ENCODE data around the gene SAMD8.

Gene SAMD8

DNA sequence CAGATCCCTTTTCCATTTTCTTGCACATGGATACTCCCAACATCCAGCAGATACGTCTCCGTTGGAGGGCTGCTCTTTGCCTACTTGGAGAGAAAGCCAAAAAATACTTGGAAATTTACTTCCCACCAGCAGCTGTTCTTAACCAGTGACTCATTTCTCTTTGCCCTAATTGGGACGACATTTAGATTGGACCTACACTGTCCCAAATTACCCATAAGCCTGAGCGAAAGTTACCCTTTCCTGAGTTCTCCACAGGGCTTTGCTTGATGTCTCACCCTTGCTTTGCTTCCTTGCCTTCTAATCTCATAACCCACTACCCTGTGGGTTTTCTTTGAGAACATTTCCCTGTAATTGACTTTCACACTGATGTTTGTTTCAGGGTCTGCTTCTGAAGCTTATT lies 48.1 kb downstream of the SAMD8 start:
- no peak overlapping the region for H3K4me3 Mint-ChIP-seq
- TF ChIP-seq, protein P1, sequence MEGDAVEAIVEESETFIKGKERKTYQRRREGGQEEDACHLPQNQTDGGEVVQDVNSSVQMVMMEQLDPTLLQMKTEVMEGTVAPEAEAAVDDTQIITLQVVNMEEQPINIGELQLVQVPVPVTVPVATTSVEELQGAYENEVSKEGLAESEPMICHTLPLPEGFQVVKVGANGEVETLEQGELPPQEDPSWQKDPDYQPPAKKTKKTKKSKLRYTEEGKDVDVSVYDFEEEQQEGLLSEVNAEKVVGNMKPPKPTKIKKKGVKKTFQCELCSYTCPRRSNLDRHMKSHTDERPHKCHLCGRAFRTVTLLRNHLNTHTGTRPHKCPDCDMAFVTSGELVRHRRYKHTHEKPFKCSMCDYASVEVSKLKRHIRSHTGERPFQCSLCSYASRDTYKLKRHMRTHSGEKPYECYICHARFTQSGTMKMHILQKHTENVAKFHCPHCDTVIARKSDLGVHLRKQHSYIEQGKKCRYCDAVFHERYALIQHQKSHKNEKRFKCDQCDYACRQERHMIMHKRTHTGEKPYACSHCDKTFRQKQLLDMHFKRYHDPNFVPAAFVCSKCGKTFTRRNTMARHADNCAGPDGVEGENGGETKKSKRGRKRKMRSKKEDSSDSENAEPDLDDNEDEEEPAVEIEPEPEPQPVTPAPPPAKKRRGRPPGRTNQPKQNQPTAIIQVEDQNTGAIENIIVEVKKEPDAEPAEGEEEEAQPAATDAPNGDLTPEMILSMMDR (IDR thresholded peaks at IDR 0.05): no peak
- H3K27ac Mint-ChIP-seq: no peak overlapping the region
- peaks cover 7% of the 10 kb centered on the region for H3K4me1 Mint-ChIP-seq
- H3K9me3 Mint-ChIP-seq: no peaks in the 10 kb centered on the region
- no peak for DNase-seq
- peaks cover 24% of the 10 kb centered on the region for H3K36me3 Mint-ChIP-seq (ENCODE audit: low read depth)
- H3K27me3 Mint-ChIP-seq (ENCODE audit: low read depth, poor library complexity): no peaks in the 10 kb centered on the region

DNA sequence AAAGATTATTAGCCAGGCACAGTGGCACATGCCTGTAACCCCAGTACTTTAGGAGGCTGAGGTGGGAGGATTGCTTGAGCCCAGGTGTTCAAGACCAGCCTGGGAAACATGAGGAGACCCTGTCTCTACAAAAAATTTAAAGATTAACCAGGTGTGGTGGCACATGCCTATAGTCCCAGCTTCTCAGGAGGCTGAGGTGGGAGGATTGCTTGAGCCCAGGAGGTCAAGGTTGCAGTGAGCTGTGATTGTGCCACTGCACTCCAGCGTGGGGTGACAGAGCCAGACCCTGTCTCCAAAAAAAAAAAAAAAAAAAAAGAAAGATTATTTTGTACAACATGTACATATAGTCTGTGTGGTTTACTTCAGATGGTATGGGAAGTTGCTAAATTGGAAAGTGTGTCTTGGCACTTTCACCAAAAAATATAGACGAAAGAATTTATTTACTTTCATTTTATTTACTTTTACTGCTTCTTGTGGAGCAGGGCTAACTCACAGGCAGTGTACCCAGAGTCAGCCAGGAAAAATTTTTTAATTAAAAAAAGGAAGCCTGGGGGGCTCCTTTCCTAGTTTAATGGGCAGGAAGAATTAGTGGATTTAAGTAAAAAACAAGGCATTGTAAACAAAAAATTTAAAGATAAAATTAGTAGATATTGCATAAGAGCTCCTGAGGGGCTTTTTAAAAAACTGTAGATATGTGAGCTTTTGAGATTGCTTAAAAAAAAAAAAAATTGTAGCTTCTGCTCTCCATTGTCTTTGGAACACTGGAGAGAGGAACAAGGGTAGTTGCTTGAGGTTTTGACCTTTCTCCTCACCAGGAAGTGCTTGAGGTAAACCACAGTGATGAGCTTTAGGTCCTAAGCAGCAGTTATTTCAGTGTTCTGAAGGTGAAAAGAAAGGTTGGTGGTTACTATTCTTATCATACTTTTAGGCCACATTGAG lies 54.5 kb downstream of the SAMD8 start:
- H3K27me3 Mint-ChIP-seq (ENCODE audit: low read depth, poor library complexity): no peaks in the 10 kb centered on the region
- peaks cover 7% of the 10 kb centered on the region for H3K4me1 Mint-ChIP-seq
- H3K4me3 Mint-ChIP-seq: no peak overlapping the region
- TF ChIP-seq, protein P1 (IDR thresholded peaks at IDR 0.05): no peak
- no peak overlapping the region for H3K27ac Mint-ChIP-seq
- no peak for DNase-seq
- peaks cover 47% of the 10 kb centered on the region for H3K36me3 Mint-ChIP-seq (ENCODE audit: low read depth)
- H3K9me3 Mint-ChIP-seq: no peaks in the 10 kb centered on the region

DNA sequence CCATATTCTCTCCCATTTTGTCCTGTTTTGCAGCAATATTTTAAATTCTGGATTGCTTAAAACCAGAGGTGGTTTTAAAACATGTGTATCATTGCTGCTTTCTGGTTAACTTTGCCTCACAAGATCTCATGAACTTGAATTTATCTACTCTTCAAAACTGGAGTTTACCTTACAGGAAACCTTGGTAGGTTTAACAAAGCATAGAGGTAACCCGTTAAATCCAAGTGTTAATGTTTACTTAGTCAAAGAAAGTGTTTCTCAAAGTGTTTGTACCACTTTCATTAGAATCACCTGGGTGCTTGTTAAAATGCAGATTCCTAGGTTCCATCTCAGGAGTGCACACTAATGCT lies 55.1 kb downstream of the SAMD8 start:
- Mint-ChIP-seq H3K36me3 (ENCODE audit: low read depth) (peaks cover 42% of the 10 kb centered on the region), H3K4me1 (peaks cover 7% of the 10 kb centered on the region), H3K4me3 (no peak overlapping the region), H3K9me3 (no peaks in the 10 kb centered on the region), H3K27me3 (ENCODE audit: low read depth, poor library complexity) (no peaks in the 10 kb centered on the region), H3K27ac (no peak overlapping the region)
- TF ChIP-seq, protein P1 (IDR thresholded peaks at IDR 0.05): no peak
- no peak for DNase-seq

DNA sequence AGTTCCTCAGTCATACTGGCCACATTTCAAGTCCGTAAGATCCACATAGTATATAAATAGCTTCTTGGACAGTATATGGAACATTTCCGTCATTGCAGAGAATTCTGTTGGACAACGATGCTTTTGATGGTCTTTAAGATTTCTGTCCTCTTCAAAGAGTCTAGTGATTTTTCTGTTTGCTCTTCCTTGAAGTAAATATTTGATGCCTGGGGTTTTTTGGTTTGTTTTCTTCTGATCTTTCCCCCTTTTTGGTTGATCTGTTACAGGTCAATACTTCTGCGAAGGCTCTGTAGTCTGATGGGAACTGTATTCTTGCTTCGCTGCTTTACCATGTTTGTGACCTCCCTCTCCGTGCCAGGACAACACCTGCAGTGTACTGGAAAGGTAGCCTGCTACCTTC lies 56.8 kb downstream of the SAMD8 start:
- Mint-ChIP-seq H3K36me3 (ENCODE audit: low read depth) (peaks cover 48% of the 10 kb centered on the region), H3K4me3 (no peak overlapping the region), H3K27ac (no peak overlapping the region), H3K9me3 (no peaks in the 10 kb centered on the region), H3K27me3 (ENCODE audit: low read depth, poor library complexity) (no peaks in the 10 kb centered on the region), H3K4me1 (peaks cover 6% of the 10 kb centered on the region)
- DNase-seq: no peak
- TF ChIP-seq, protein P1 (IDR thresholded peaks at IDR 0.05): no peak

DNA sequence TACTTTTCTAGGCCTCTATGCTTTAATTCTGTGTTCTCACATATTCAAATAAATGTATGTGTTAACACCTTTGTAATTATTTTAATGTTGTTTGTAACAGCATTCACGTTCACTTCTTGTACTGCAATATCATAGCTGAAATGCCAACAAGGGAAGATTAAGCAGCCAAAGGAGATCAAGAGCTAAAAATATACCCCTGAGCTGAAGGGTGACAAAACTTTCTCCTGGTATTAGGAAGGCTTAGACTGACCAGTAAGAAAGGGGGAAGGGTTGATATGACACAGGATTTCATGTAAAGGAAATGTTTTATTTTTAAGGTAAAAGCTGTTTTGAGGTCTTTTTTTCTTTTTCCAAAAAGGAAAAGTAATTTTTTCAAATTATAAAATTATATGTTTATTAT lies 58.8 kb downstream of the SAMD8 start:
- no peak for DNase-seq
- no peaks in the 10 kb centered on the region for H3K4me1 Mint-ChIP-seq
- H3K36me3 Mint-ChIP-seq (ENCODE audit: low read depth): peaks cover 53% of the 10 kb centered on the region
- H3K9me3 Mint-ChIP-seq: no peaks in the 10 kb centered on the region
- no peaks in the 10 kb centered on the region for H3K27me3 Mint-ChIP-seq (ENCODE audit: low read depth, poor library complexity)
- TF ChIP-seq, protein P1 (IDR thresholded peaks at IDR 0.05): no peak
- no peak overlapping the region for H3K27ac Mint-ChIP-seq
- H3K4me3 Mint-ChIP-seq: no peak overlapping the region

DNA sequence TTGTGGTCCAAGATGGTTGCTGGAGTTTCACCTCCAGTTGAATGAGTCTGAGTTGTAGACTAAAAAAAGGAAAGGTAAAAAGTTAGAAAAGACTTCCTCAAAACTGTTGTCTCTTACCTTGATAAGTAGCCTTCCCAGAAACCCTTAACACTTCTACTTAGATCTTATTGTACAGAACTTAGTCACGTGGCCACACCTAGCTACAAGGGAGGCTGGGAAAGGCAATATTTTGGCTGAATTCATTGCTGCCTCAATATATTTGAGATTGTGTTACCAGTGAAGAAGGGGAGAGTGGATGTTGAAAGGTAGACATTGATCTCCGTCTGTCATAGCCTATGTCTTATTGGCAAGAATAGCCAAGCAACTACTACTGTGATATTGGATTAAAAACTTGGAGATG lies 63.6 kb downstream of the SAMD8 start:
- DNase-seq: no peak
- Mint-ChIP-seq H3K9me3 (no peaks in the 10 kb centered on the region), H3K4me3 (no peak overlapping the region), H3K36me3 (ENCODE audit: low read depth) (peaks cover 33% of the 10 kb centered on the region), H3K27me3 (ENCODE audit: low read depth, poor library complexity) (no peaks in the 10 kb centered on the region), H3K4me1 (no peaks in the 10 kb centered on the region), H3K27ac (peak overlapping the region; percentile 16)
- TF ChIP-seq, protein P1 (IDR thresholded peaks at IDR 0.05): no peak
